WERI-Rb-1 (cell line): ENCODE measurements around the gene ISOC1.

Experiments used
- DNase-seq: peaks from one replicate; pipeline ENCODE4 v3.0.0-alpha.2; 2020
- H3K27ac ChIP-seq: fragments of 250-450 bp; sonication (Bioruptor Pico); 2 replicates; pipeline ENCODE4 v1.5.1; 2020; ENCODE audit warnings: mild to moderate bottlenecking, moderate library complexity
- H3K27me3 ChIP-seq: fragments of 250-450 bp; sonication (Bioruptor Pico); 2 replicates; pipeline ENCODE4 v1.5.1; 2021; ENCODE audit warnings: mild to moderate bottlenecking, low read depth, moderate library complexity; ENCODE audit not compliant: insufficient read depth, severe bottlenecking
- H3K36me3 ChIP-seq: fragments of 250-450 bp; sonication (Bioruptor Pico); 2 replicates; pipeline ENCODE4 v1.5.1; 2020; ENCODE audit warnings: mild to moderate bottlenecking, moderate library complexity
- H3K4me3 ChIP-seq: 2 replicates; pipeline ENCODE4 v1.5.1; 2011; ENCODE audit warnings: low read depth, mild to moderate bottlenecking, control low read depth, low read length
- H3K9me3 ChIP-seq: fragments of 250-450 bp; sonication (Bioruptor Pico); 2 replicates; pipeline ENCODE4 v1.5.1; 2021; ENCODE audit warnings: mild to moderate bottlenecking, moderate library complexity; ENCODE audit not compliant: severe bottlenecking
- CTCF ChIP-seq: IDR thresholded peaks from 2 replicates; pipeline ENCODE4 v1.5.1; 2011; ENCODE audit warnings: low read depth, mild to moderate bottlenecking, control low read depth, inconsistent platforms, low read length

ISOC1 gene

GRCh38 chr5:129141078-129141477 is 46.5 kb downstream of the ISOC1 start:
- DNase-seq, result no peak
- no peaks in the 10 kb centered on the region for H3K36me3 ChIP-seq
- H3K27ac ChIP-seq, result no peak overlapping the region
- H3K27me3 ChIP-seq, result no peaks in the 10 kb centered on the region
- H3K4me3 ChIP-seq, result no peak overlapping the region
- no peaks in the 10 kb centered on the region for H3K9me3 ChIP-seq
- no peak for TF ChIP-seq CTCF

- Histone ChIP-seq H3K36me3 (no peaks in the 10 kb centered on the region), H3K9me3 (no peaks in the 10 kb centered on the region), H3K4me3 (no peak overlapping the region), H3K27ac (no peak overlapping the region), H3K27me3 (no peaks in the 10 kb centered on the region)
- no peak for TF ChIP-seq CTCF
- DNase-seq, result no peak
Measured at GRCh38 chr5:129141696-129142095, 47.1 kb downstream of the ISOC1 start.

GRCh38 chr5:129155876-129156275 is 61.3 kb downstream of the ISOC1 start:
- H3K27me3 ChIP-seq, result no peaks in the 10 kb centered on the region
- DNase-seq, result no peak
- TF ChIP-seq CTCF, result no peak
- no peak overlapping the region for H3K27ac ChIP-seq
- no peaks in the 10 kb centered on the region for H3K9me3 ChIP-seq
- H3K4me3 ChIP-seq, result no peak overlapping the region
- H3K36me3 ChIP-seq, result no peaks in the 10 kb centered on the region

- H3K27me3 ChIP-seq, result no peaks in the 10 kb centered on the region
- no peaks in the 10 kb centered on the region for H3K36me3 ChIP-seq
- DNase-seq, result no peak
- H3K4me3 ChIP-seq, result no peak overlapping the region
- H3K9me3 ChIP-seq, result no peaks in the 10 kb centered on the region
- TF ChIP-seq CTCF, result no peak
- H3K27ac ChIP-seq, result no peak overlapping the region
Measured at GRCh38 chr5:129161830-129162229, 67.3 kb downstream of the ISOC1 start.
